Transverse colon (tissue), 4 donors: ENCODE data around the gene MRPL48.

ENCODE experiments used
- EP300 ChIP-seq: sonication (generic); formaldehyde crosslinking; IDR thresholded peaks from one replicate; pipeline ENCODE4 v1.6.1; 2017; ENCODE audit warnings: antibody characterized with exemption, low read depth
- POLR2A ChIP-seq: fragments of 450-650 bp; IDR thresholded peaks from one replicate; pipeline ENCODE4 v1.6.1; 2016; ENCODE audit warnings: antibody characterized with exemption, mild to moderate bottlenecking, moderate library complexity
- POLR2AphosphoS5 ChIP-seq, 3 donors: sonication (generic); formaldehyde crosslinking; IDR thresholded peaks; one replicate each; pipeline ENCODE4 v1.6.1; 2016; ENCODE audit warnings: antibody characterized with exemption in 3 of 3
- TF ChIP-seq, protein P1 (sequence below), 5 experiments: fragments of 200-600 bp in 3 of 5; fragments of 450-650 bp in 2 of 5; sonication (generic) in 3 of 5; IDR thresholded peaks; 1 replicate in 2 of 5; 2 replicates in 3 of 5; pipeline ENCODE4 v1.5.1; 2016 to 2017; ENCODE audit warnings: antibody characterized with exemption in 5 of 5, inconsistent platforms in 3 of 5, mild to moderate bottlenecking in 2 of 5, moderate library complexity in 1 of 5

DNA sequence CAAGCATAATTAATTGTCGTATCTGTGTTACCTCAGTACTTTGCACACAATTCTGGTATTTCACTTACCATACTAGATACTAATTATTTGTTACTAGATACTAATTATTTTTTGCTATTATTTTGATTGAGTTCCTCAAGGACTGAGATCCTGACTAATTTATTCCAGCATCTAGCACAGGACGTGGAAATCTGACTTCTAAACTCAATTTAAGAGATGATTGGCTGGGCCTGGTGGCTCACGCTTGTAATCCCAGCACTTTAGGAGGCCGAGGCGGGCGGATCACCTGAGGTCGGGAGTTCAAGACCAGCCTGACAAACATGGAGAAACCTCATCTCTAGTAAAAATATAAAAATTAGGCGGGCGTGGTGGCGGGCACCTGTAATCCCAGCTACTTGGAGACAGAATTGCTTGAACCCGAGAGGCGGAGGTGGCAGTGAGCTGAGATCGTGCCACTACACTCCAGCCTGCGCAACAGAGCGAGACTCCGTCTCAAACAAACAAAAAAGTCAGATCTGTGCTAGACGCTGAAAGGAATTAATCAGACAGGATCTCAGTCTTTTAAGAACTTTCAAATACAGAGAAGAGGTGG lies 527 bp upstream of the MRPL48 start:
- TF ChIP-seq, protein P1, sequence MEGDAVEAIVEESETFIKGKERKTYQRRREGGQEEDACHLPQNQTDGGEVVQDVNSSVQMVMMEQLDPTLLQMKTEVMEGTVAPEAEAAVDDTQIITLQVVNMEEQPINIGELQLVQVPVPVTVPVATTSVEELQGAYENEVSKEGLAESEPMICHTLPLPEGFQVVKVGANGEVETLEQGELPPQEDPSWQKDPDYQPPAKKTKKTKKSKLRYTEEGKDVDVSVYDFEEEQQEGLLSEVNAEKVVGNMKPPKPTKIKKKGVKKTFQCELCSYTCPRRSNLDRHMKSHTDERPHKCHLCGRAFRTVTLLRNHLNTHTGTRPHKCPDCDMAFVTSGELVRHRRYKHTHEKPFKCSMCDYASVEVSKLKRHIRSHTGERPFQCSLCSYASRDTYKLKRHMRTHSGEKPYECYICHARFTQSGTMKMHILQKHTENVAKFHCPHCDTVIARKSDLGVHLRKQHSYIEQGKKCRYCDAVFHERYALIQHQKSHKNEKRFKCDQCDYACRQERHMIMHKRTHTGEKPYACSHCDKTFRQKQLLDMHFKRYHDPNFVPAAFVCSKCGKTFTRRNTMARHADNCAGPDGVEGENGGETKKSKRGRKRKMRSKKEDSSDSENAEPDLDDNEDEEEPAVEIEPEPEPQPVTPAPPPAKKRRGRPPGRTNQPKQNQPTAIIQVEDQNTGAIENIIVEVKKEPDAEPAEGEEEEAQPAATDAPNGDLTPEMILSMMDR (IDR thresholded peaks at IDR 0.05), result no peak
- TF ChIP-seq POLR2A (no peak), POLR2AphosphoS5 (IDR thresholded peaks at IDR 0.05) (no peak), EP300 (no peak)
